ENCODE data around the gene NECAP2. TPM values are rescaled to one million over a fixed set of nuclear protein-coding genes. Genes with fewer than 3 reads are reported as not detected.
"Not testable (repeated sequence)": the region's sequence is repeated elsewhere in the genome, so short reads cannot be mapped to it uniquely, and the experiment has no call there.

NECAP2 gene
- total RNA-seq, 1 donor from 2014 or later, result 162 TPM

- DNase-seq (ENCODE audit: low read depth, low spot score), result not testable (repeated sequence)
These were observed 52.4 kb downstream of the NECAP2 start for GRCh38 chr1:16492937-16493336.

- not testable (repeated sequence) for DNase-seq (ENCODE audit: low read depth, low spot score)
These were observed 53.2 kb downstream of the NECAP2 start for GRCh38 chr1:16493731-16494130.

- DNase-seq (ENCODE audit: low read depth, low spot score), result not testable (repeated sequence)
These were observed 57.0 kb downstream of the NECAP2 start for GRCh38 chr1:16497474-16497904.

- DNase-seq (ENCODE audit: low read depth, low spot score), result not testable (repeated sequence)
These were observed 57.5 kb downstream of the NECAP2 start for GRCh38 chr1:16498047-16498446.

GRCh38 chr1:16498573-16499413 lies 58.3 kb downstream of the NECAP2 start:
- peak; percentile 39 for DNase-seq (ENCODE audit: low read depth, low spot score)

- DNase-seq (ENCODE audit: low read depth, low spot score), result not testable (repeated sequence)
These were observed 59.9 kb downstream of the NECAP2 start for GRCh38 chr1:16500466-16500865.

- DNase-seq (ENCODE audit: low read depth, low spot score), result not testable (repeated sequence)
These were observed 60.5 kb downstream of the NECAP2 start for GRCh38 chr1:16500975-16501374.

GRCh38 chr1:16501446-16501845 lies 60.9 kb downstream of the NECAP2 start:
- DNase-seq (ENCODE audit: low read depth, low spot score), result not testable (repeated sequence)

- DNase-seq (ENCODE audit: low read depth, low spot score), result no peak
These were observed 63.0 kb downstream of the NECAP2 start for GRCh38 chr1:16503494-16503893.

- not testable (repeated sequence) for DNase-seq (ENCODE audit: low read depth, low spot score)
These were observed 65.3 kb downstream of the NECAP2 start for GRCh38 chr1:16505870-16506269.

- not testable (repeated sequence) for DNase-seq (ENCODE audit: low read depth, low spot score)
These were observed 66.0 kb downstream of the NECAP2 start for GRCh38 chr1:16506364-16507136.

GRCh38 chr1:16508861-16509445 lies 68.4 kb downstream of the NECAP2 start:
- DNase-seq (ENCODE audit: low read depth, low spot score), result not testable (repeated sequence)

Other genes with a start within 250 kb of the NECAP2 start
- 4.0 TPM in 2 replicates for gene ARHGEF19, start 228.1 kb upstream of the NECAP2 start, total RNA-seq
- 10.3 and 11.9 TPM in 2 replicates for gene CPLANE2, start 203.5 kb upstream of the NECAP2 start, total RNA-seq
- gene FBXO42, start 88.2 kb upstream of the NECAP2 start, total RNA-seq, result 8.2 and 13.3 TPM in 2 replicates
- 35.5 and 37.4 TPM in 2 replicates for gene SZRD1, start 73.5 kb upstream of the NECAP2 start, total RNA-seq
- not detected in 2 replicates for gene SPATA21, start 3.3 kb upstream of the NECAP2 start, total RNA-seq
- under 0.01 TPM in 2 replicates for gene RNU1-1, start 73.6 kb downstream of the NECAP2 start, total RNA-seq
- 20.2 and 28.8 TPM in 2 replicates for gene NBPF1, start 172.8 kb downstream of the NECAP2 start, total RNA-seq
- gene RNU1-3, start 226.2 kb downstream of the NECAP2 start, total RNA-seq, result under 0.01 TPM in 2 replicates